Caki2 (cell line): ENCODE measurements around the gene HAUS3. TPM values are rescaled to one million over a fixed set of nuclear protein-coding genes. Genes with fewer than 3 reads are reported as not detected.

Source experiments
- DNase-seq: peaks from one replicate; pipeline ENCODE4 v3.0.0-alpha.2; 2015; ENCODE audit warnings: low read depth
- in situ Hi-C: cut with HindIII; loops from 2 replicates; pipeline ENCODE4 v1.10.0; 2016; ENCODE audit warnings: low sequenced_read_pairs, low pct_unique_long_range_greater_than_20kb, mixed read lengths
- total RNA-seq: library from RNA; depleted of rRNA; stranded (reverse); fragments of >200 nt; shearing (Covaris generic); gene quantifications from 2 replicates; pipeline ENCODE4 v1.2.3, GENCODE V29; 2014; ENCODE audit warnings: low replicate concordance; rRNA removed

Gene HAUS3
- 4.2 and 8.6 TPM in 2 replicates for total RNA-seq

GRCh38 chr4:2241410-2242353 lies at the start of gene HAUS3, which contains the start of gene POLN:
Gene HAUS3, minus strand, starts transcription at chr4:2242121. Its CDS starts 1,175 bp downstream, at chr4:2240946.
Gene POLN, minus strand, starts transcription at chr4:2242121. Its CDS starts 12,890 bp downstream, at chr4:2229231.
- DNase-seq = peak; percentile 91
- in situ Hi-C loops = no loop called here

GRCh38 chr4:2290974-2291704 lies 49.2 kb upstream of the HAUS3 start:
- DNase-seq = no peak
- in situ Hi-C loops = no loop called here

- in situ Hi-C loops = no loop called here
- no peak for DNase-seq
Observed at GRCh38 chr4:2290488-2290887, 48.6 kb upstream of the HAUS3 start.

GRCh38 chr4:2289955-2290333 lies 48.0 kb upstream of the HAUS3 start:
- DNase-seq = no peak
- in situ Hi-C loops = no loop called here

GRCh38 chr4:2289311-2289954 lies 47.5 kb upstream of the HAUS3 start:
- in situ Hi-C loops = no loop called here
- no peak for DNase-seq

- no peak for DNase-seq
- in situ Hi-C loops = no loop called here
Observed at GRCh38 chr4:2288051-2288541, 46.2 kb upstream of the HAUS3 start.

- DNase-seq = no peak
- in situ Hi-C loops = no loop called here
Observed at GRCh38 chr4:2287594-2287915, 45.6 kb upstream of the HAUS3 start.

- DNase-seq = no peak
- in situ Hi-C loops = no loop called here
Observed at GRCh38 chr4:2286904-2287593, 45.1 kb upstream of the HAUS3 start.

- in situ Hi-C loops = no loop called here
Observed at GRCh38 chr4:2285613-2286381, 43.9 kb upstream of the HAUS3 start.

GRCh38 chr4:2284934-2285612 lies 43.2 kb upstream of the HAUS3 start:
- in situ Hi-C loops = no loop called here
- DNase-seq = peak; percentile 38

More at GRCh38 chr4:2285613-2286381, 43.9 kb upstream of the HAUS3 start:
- DNase-seq = no peak

GRCh38 chr4:2284161-2284933 lies 42.4 kb upstream of the HAUS3 start:
- in situ Hi-C loops = no loop called here

GRCh38 chr4:2283199-2283711 lies 41.3 kb upstream of the HAUS3 start:
- DNase-seq = no peak
- in situ Hi-C loops = no loop called here

More at GRCh38 chr4:2284161-2284933, 42.4 kb upstream of the HAUS3 start:
- DNase-seq = no peak

GRCh38 chr4:2281575-2282343 lies 39.8 kb upstream of the HAUS3 start:
- in situ Hi-C loops = no loop called here
- DNase-seq = no peak

- in situ Hi-C loops = no loop called here
- DNase-seq = no peak
Observed at GRCh38 chr4:2280531-2281300, 38.8 kb upstream of the HAUS3 start.

- no peak for DNase-seq
- in situ Hi-C loops = no loop called here
Observed at GRCh38 chr4:2277956-2278355, 36.0 kb upstream of the HAUS3 start.
